Memory B cell (primary cell): ENCODE results near the gene GLIPR1L1.

Source experiments
- ATAC-seq: fragments of 150-1000 bp; cut with Tn5 transposase; 2 replicates; pipeline ENCODE4 v1.10.0; 2021; ENCODE audit warnings: low read depth, mild to moderate bottlenecking, moderate library complexity
- DNase-seq, 2 donors: peaks; one replicate each; pipeline ENCODE4 v3.0.0; 2022; ENCODE audit warnings: low spot score in 2 of 2
- H3K27ac Mint-ChIP-seq: one replicate; pipeline ENCODE4 v1.8.0; 2022; ENCODE audit warnings: mild to moderate bottlenecking, moderate library complexity, mixed read lengths
- H3K27me3 Mint-ChIP-seq: one replicate; pipeline ENCODE4 v1.8.0; 2022; ENCODE audit warnings: mixed read lengths
- H3K36me3 Mint-ChIP-seq: one replicate; pipeline ENCODE4 v1.8.0; 2022; ENCODE audit warnings: mild to moderate bottlenecking, mixed read lengths
- H3K4me1 Mint-ChIP-seq: one replicate; pipeline ENCODE4 v1.8.0; 2022; ENCODE audit warnings: mixed read lengths
- H3K4me3 Mint-ChIP-seq: one replicate; pipeline ENCODE4 v1.8.0; 2022; ENCODE audit warnings: mild to moderate bottlenecking, moderate library complexity, mixed read lengths
- H3K9me3 Mint-ChIP-seq: one replicate; pipeline ENCODE4 v1.8.0; 2022; ENCODE audit warnings: mixed read lengths

Gene GLIPR1L1

DNA sequence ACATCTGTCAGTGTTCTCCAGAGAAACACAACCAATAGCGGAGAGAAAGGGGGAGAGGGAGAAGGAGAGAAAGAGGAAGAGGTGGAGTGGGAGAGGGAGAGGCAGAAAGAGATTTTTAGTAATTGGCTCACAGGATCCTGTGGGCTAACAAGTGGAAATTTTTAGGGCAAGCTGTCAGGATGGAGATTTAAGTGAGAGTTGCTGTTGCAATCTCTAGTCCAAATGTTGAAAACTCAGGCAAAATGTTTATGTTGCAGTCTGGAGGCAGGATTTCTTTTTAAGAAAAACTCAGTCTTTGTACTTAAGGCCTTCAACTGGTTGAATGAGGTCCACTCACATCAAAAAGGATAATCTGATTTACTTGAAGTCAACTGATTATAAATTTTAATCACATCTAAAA lies 43.9 kb downstream of the GLIPR1L1 start:
- Mint-ChIP-seq H3K4me3 (no peak overlapping the region), H3K4me1 (no peaks in the 10 kb centered on the region), H3K36me3 (peaks cover 2% of the 10 kb centered on the region), H3K27me3 (no peaks in the 10 kb centered on the region), H3K9me3 (no peaks in the 10 kb centered on the region), H3K27ac (no peak overlapping the region)
- ATAC-seq (no peak), DNase-seq (no peak)

DNA sequence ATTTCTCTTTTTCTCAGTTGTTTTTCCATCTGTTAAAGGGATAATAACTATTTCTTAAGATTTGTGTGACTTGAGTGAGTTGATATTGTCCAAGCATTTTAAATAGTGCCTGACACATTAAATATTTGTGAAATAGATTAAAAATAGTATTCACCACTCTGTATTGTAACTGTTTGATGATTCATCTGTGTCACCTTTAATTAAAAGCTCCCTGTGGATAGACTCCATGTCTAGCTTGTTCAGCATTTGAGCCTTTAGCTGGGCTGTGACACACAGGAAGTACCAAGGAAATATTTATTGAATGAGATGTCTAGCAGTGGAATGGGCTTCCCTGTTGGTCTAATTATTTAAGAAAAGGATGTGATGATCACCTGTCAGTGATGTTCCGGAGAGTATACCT lies 54.6 kb downstream of the GLIPR1L1 start:
- H3K4me3 Mint-ChIP-seq: no peak overlapping the region
- peaks cover 2% of the 10 kb centered on the region for H3K36me3 Mint-ChIP-seq
- ATAC-seq: no peak
- DNase-seq: no peak
- H3K27ac Mint-ChIP-seq: no peak overlapping the region
- H3K4me1 Mint-ChIP-seq: peaks cover 31% of the 10 kb centered on the region
- H3K9me3 Mint-ChIP-seq: no peaks in the 10 kb centered on the region
- no peaks in the 10 kb centered on the region for H3K27me3 Mint-ChIP-seq

DNA sequence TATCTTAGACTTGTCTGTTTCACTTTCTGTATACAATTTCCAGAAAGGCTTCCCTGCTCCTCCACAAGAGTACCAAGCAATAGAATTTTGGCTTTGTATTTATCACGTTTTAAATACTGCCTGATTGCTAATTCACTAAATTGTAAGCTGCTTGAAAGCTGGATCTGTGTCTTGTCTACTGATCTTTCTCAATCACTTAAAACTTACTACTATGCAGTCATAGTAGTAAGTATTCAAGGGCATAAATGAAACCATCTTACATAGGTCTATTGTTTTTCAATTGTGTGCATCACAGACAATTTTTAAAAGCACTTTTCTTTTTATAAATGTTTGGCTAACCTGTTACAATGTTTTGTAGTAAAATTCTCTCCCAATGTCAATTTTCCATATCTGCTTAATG lies 55.2 kb downstream of the GLIPR1L1 start:
- Mint-ChIP-seq H3K4me1 (peaks cover 31% of the 10 kb centered on the region), H3K36me3 (peaks cover 2% of the 10 kb centered on the region), H3K27ac (peak overlapping the region; percentile 96), H3K27me3 (no peaks in the 10 kb centered on the region), H3K9me3 (no peaks in the 10 kb centered on the region), H3K4me3 (peak overlapping the region; percentile 91)
- ATAC-seq: no peak
- DNase-seq: no peak

DNA sequence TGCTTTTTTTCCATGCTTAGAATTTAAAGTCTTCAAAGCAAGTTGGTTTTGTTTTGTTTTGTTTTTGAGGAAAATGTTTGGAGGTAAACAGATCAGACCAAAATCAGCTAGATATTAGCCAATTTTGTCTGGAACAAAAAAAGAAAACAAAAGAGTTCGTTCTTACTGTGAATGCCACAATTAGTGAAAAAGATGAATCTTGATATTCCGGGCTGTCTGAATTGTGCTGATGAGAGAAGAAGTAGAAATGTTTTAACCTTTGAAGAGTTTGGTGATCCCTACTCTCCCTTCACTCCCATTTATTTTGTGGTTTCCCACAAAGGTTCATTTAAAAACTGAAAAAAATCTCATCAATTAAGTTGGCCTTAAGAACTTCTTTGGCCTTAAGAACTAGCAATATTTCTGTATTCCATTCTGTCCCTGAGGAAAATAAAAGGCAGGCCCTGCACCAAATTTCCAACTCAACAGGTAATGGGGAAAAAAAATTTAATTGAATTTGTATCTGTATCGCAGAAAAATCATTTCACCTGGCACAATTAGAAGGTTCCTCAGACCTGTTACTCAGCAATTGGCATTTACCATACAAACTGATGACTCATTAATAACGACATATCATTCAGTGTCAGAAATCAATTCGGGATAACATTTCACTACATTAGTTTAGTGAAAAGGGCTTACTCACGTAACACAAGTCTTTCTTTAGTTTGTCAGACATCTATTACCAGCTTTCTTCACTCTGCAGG lies 55.9 kb downstream of the GLIPR1L1 start:
- ATAC-seq (no peak), DNase-seq (no peak)
- Mint-ChIP-seq H3K4me3 (peak overlapping the region; percentile 91), H3K9me3 (no peaks in the 10 kb centered on the region), H3K27ac (peak overlapping the region; percentile 96), H3K4me1 (peaks cover 31% of the 10 kb centered on the region), H3K27me3 (no peaks in the 10 kb centered on the region), H3K36me3 (peaks cover 2% of the 10 kb centered on the region)

DNA sequence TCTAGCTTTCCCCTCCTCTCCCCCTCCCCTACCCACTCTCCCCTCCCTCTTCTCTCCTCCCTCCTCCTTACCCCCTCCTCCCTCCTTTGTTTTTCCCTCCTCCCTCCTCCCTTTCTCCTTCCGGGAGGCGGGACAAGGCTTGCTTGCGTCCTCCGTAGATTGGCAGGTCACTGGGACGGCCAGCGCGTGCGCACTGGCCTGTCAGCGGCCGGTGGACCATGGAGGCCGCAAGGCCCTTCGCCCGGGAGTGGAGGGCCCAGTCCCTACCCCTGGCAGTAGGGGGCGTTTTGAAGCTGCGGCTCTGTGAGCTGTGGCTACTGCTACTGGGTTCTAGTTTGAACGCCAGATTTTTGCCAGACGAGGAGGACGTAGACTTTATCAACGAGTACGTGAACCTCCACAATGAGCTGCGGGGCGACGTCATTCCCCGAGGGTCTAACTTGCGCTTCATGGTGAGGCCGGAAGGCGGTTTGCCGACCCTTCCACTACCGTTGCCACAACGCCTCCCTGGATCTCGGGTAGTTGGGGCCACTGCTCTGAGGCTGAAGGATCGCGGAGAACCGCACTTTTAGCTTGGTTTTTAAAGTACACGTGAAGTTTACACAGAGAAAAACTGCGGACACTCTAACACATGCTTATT lies 56.5 kb downstream of the GLIPR1L1 start, which contains the start of gene GLIPR1L2:
TSS of gene GLIPR1L2 (plus strand) at position 191 of the 640 bp plus-strand sequence. CDS start at position 219, 28 bp downstream.
- Mint-ChIP-seq H3K27me3 (no peaks in the 10 kb centered on the region), H3K27ac (peak within 1 kb of the TSS; percentile 96), H3K4me1 (peaks cover 31% of the 10 kb centered on the region), H3K36me3 (peaks cover 2% of the 10 kb centered on the region), H3K9me3 (no peaks in the 10 kb centered on the region), H3K4me3 (peak within 1 kb of the TSS; percentile 91)
- ATAC-seq (peak; percentile 93), DNase-seq (peak; percentile 81 to 84)

DNA sequence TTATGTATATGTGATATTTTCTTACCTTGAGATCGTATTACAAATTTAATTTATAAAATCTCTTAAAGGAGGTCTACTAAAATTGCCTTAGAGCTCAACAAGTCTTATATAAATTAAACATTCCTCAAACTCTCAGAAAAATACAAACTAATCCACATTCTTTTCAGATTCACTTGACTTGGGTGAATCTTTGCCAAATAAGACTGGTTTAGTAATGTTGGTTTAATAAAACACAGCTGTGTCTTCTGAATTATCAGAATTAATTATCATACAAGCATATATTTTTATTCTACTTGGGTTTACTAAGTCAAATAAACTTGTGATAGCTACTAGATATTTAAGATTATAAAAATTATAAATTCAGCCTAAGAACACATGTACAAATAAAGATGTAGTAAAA lies 69.8 kb downstream of the GLIPR1L1 start:
- Mint-ChIP-seq H3K27ac (no peak overlapping the region), H3K36me3 (no peaks in the 10 kb centered on the region), H3K27me3 (no peaks in the 10 kb centered on the region), H3K9me3 (no peaks in the 10 kb centered on the region), H3K4me1 (no peaks in the 10 kb centered on the region), H3K4me3 (no peak overlapping the region)
- DNase-seq (no peak), ATAC-seq (no peak)

DNA sequence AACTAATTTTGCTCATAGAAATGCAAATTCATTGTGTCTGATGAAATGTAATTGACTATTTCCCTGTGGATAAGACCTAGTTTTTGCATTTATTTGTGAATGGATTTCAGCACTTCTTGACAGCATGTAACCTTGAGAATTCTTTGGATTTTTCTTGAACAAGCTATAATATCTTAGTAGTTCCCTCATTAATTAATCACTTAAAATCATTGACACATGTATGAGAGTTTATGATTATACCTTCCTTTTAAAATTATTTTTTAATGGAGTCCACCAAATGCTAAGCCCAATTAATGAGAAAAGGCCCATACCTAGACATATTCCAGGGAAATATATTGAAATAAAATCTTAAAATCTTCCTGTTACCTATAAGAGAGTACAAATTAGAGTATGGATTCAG lies 73.2 kb downstream of the GLIPR1L1 start:
- Mint-ChIP-seq H3K27me3 (no peaks in the 10 kb centered on the region), H3K4me3 (no peak overlapping the region)

DNA sequence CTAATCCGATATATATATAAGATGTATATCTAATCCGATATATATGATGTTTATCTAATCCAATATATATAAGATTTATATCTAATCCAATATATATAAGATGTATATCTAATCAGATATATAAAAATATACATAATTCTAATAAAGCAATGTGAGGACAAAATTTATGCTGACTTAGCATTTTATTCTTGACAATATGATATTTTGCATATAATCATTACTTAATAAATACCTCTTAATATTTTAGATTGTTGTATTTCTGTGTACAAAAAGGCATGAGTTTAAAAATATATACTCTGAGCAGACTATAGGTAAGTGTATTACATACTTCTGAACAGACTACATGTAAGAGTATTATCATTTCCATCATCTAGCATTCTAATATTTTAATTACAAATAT lies 75.4 kb downstream of the GLIPR1L1 start:
- Mint-ChIP-seq H3K36me3 (peaks cover 2% of the 10 kb centered on the region), H3K27me3 (no peaks in the 10 kb centered on the region), H3K27ac (no peak overlapping the region), H3K4me1 (no peaks in the 10 kb centered on the region), H3K4me3 (no peak overlapping the region), H3K9me3 (no peaks in the 10 kb centered on the region)
- DNase-seq (no peak), ATAC-seq (no peak)

More for the DNA sequence above, 73.2 kb downstream of the GLIPR1L1 start:
- Mint-ChIP-seq H3K9me3 (no peaks in the 10 kb centered on the region), H3K4me1 (no peaks in the 10 kb centered on the region), H3K27ac (no peak overlapping the region), H3K36me3 (peaks cover 2% of the 10 kb centered on the region)
- ATAC-seq (no peak), DNase-seq (no peak)

DNA sequence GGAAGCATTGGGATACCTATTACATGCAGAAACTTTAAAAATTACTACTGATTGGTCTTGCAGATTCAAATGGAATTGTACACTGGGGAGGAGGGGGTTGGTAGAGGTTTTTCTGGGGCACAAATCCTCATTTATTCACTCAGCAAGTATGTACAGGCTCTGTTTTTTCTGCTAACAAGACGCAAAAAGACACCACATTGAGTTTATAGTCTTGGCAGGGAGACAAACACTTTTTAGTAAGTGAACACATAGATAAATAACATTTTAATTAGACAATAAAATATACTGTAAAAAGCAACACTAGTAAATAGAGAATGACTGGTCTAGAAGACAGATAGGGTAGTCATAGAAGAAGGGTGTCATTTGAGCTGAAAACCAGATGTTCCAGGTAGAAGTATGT lies 80.2 kb downstream of the GLIPR1L1 start:
- ATAC-seq (no peak), DNase-seq (no peak)
- peaks cover 3% of the 10 kb centered on the region for H3K27me3 Mint-ChIP-seq
- no peak overlapping the region for H3K4me3 Mint-ChIP-seq
- no peak overlapping the region for H3K27ac Mint-ChIP-seq
- H3K4me1 Mint-ChIP-seq: no peaks in the 10 kb centered on the region
- H3K9me3 Mint-ChIP-seq: peaks cover 5% of the 10 kb centered on the region
- H3K36me3 Mint-ChIP-seq: peaks cover 2% of the 10 kb centered on the region

DNA sequence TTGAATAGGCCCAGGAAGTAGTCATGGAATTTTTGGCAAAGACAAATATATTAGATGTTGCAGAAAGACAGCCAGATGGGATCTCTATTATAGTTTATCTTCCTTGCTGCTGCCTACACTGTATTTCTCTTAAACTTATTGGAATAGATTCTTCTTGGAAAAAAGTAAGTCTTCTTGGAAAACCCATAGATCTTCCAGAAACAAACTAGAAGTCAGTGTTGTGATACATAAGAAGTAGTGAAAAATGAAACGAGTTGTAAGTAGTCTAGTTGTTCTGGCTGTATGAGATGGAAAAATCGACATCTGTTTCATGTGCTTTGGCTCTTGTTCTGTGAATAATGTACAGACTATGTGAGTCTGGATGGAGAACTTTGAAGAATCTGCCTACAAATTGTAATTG lies 85.4 kb downstream of the GLIPR1L1 start:
- peaks cover 3% of the 10 kb centered on the region for H3K36me3 Mint-ChIP-seq
- ATAC-seq: no peak
- peaks cover 6% of the 10 kb centered on the region for H3K9me3 Mint-ChIP-seq
- H3K27me3 Mint-ChIP-seq: peaks cover 5% of the 10 kb centered on the region
- no peaks in the 10 kb centered on the region for H3K4me1 Mint-ChIP-seq
- DNase-seq: no peak
- H3K4me3 Mint-ChIP-seq: no peak overlapping the region
- H3K27ac Mint-ChIP-seq: no peak overlapping the region
